GM19023 (cell line): ENCODE data around the gene ENTPD6.

Experiments
- ATAC-seq: cut with Tn5 transposase; IDR thresholded peaks from one replicate; pipeline ENCODE4 v1.9.1; 2021; ENCODE audit warnings: mild to moderate bottlenecking, moderate library complexity; ENCODE audit not compliant: unreplicated experiment

ENTPD6 gene

DNA sequence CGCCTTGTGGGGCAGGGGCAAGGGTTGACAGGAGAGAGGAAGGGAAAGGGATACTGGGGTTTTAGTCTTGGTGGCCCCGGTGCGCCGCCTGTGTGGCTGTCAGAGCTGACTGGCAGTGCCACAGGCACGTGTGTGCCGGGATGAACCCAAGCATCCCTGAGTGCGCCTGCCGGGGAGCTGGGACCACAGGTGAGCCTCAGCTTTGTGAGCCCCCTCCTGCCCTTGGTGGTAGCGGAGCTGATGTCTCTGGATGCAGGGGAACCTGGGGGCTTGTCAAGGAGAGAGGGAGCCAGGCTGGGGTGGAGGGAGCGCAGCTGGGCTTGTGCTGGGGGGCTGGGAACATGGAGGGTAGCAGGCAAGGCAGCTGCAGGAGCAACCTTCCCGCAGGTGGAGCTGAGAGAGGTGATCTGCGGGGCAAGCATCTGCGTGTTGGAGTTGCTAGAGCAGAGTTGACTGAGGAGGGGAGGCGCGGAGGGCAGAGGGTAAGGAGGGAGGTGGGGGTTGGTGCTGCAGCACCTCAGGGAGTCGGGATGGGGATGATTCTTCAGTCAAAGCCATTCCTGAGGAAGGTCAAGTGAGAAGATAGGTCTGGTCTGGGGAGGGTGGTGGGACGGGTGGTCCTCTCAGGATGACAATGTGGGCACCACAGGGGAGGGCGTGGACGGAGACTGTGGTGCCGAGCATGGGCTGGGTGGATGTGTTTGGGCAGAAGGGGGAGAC is 80.5 kb downstream of the ENTPD6 start:
- no peak for ATAC-seq
